Measurements from ENCODE around the gene TTN.

GRCh38 chr2:178787155-178787554 lies 20.1 kb downstream of the TTN start:
- TF ChIP-seq CTCF (conservative IDR thresholded peaks at IDR 0.05 in 1 of 2, IDR thresholded peaks at IDR 0.05 in 1 of 2; ENCODE audit: extremely low read depth in 1 of 2, insufficient read depth in 1 of 2, low read depth in 1 of 2, low read length in 2 of 2) (no peak), EZH2 (IDR thresholded peaks at IDR 0.05; ENCODE audit: borderline replicate concordance, low read length) (no peak)
